Measurements from ENCODE around the gene ACP2.

ACP2 gene

GRCh38 chr11:47248664-47249377 is at the start of gene ACP2:
Gene ACP2, minus strand, starts transcription at chr11:47248814. Its CDS starts 25 bp downstream, at chr11:47248789.
- peak; percentile 47 to 97 (median 86) for DNase-seq

- no peak for DNase-seq
These were observed 47.4 kb upstream of the ACP2 start for GRCh38 chr11:47296045-47296444.

GRCh38 chr11:47295385-47295784 is 46.8 kb upstream of the ACP2 start:
- DNase-seq = no peak

GRCh38 chr11:47289856-47290255 is 41.2 kb upstream of the ACP2 start:
- no peak for DNase-seq

GRCh38 chr11:47288066-47288465 is 39.5 kb upstream of the ACP2 start:
- DNase-seq = no peak

GRCh38 chr11:47285969-47286770 is 37.6 kb upstream of the ACP2 start:
- DNase-seq = no peak

- no peak for DNase-seq
These were observed 35.5 kb upstream of the ACP2 start for GRCh38 chr11:47284151-47284550.

- DNase-seq = no peak
These were observed 33.8 kb upstream of the ACP2 start for GRCh38 chr11:47282462-47282861.

GRCh38 chr11:47280860-47281259 is 32.2 kb upstream of the ACP2 start:
- no peak for DNase-seq

- DNase-seq = no peak
These were observed 31.5 kb upstream of the ACP2 start for GRCh38 chr11:47280099-47280498.

GRCh38 chr11:47278769-47279168 is 30.2 kb upstream of the ACP2 start:
- no peak for DNase-seq

- no peak for DNase-seq
These were observed 29.4 kb upstream of the ACP2 start for GRCh38 chr11:47278058-47278457.

GRCh38 chr11:47276923-47277322 is 28.3 kb upstream of the ACP2 start:
- no peak for DNase-seq

GRCh38 chr11:47274495-47275235 is 26.1 kb upstream of the ACP2 start:
- DNase-seq = no peak

GRCh38 chr11:47272706-47273105 is 24.1 kb upstream of the ACP2 start:
- DNase-seq = no peak

- DNase-seq = peak in 12 of 56 donors; percentile 5 to 43 (median 14)
These were observed 23.5 kb upstream of the ACP2 start for GRCh38 chr11:47271961-47272661.

GRCh38 chr11:47271328-47271727 is 22.7 kb upstream of the ACP2 start:
- DNase-seq = no peak

- DNase-seq = peak in 15 of 56 donors; percentile 6 to 55 (median 23)
These were observed 22.0 kb upstream of the ACP2 start for GRCh38 chr11:47270331-47271271.

- DNase-seq = peak in 52 of 56 donors; percentile 43 to 93 (median 84)
These were observed 21.3 kb upstream of the ACP2 start, which contains the start of gene MADD for GRCh38 chr11:47269829-47270305. Gene MADD, plus strand, starts transcription at chr11:47270133.
